Measurements from ENCODE around the gene INSR.

INSR gene

DNA sequence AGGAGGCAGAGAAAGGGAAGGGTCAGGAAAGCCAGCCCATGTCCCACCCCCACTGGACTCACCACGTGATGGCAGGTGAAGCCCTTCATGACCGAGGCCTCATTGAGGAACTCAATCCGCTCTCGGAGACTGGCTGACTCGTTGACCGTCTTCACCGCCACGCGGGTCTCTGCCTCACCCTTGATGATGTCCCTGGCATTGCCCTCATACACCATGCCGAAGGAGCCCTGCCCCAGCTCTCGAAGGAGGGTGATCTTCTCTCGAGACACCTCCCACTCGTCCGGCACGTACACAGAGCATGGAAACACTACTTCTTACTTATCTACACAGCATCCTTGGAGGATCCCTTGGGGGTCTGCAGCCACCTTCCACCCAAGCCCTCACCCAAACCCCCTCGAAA, 169.0 kb downstream of the INSR start:
- Histone ChIP-seq H3K9me3 (peaks cover 6% of the 10 kb centered on the region), H3K4me1 (ENCODE audit: control insufficient read depth in 1 of 2, insufficient read depth in 1 of 2, low read depth in 1 of 2, low read length in 1 of 2) (no peaks in the 10 kb centered on the region), H3K27me3 (no peaks in the 10 kb centered on the region), H3K27ac (no peak overlapping the region), H3K4me3 (ENCODE audit: low read depth in 1 of 2, low read length in 1 of 2) (no peak overlapping the region), H3K36me3 (peaks cover 68% of the 10 kb centered on the region)
- TF ChIP-seq, protein P1, sequence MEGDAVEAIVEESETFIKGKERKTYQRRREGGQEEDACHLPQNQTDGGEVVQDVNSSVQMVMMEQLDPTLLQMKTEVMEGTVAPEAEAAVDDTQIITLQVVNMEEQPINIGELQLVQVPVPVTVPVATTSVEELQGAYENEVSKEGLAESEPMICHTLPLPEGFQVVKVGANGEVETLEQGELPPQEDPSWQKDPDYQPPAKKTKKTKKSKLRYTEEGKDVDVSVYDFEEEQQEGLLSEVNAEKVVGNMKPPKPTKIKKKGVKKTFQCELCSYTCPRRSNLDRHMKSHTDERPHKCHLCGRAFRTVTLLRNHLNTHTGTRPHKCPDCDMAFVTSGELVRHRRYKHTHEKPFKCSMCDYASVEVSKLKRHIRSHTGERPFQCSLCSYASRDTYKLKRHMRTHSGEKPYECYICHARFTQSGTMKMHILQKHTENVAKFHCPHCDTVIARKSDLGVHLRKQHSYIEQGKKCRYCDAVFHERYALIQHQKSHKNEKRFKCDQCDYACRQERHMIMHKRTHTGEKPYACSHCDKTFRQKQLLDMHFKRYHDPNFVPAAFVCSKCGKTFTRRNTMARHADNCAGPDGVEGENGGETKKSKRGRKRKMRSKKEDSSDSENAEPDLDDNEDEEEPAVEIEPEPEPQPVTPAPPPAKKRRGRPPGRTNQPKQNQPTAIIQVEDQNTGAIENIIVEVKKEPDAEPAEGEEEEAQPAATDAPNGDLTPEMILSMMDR (IDR thresholded peaks at IDR 0.05), result no peak

- Histone ChIP-seq H3K4me3 (ENCODE audit: low read depth in 1 of 2, low read length in 1 of 2) (no peak overlapping the region), H3K36me3 (peaks cover 68% of the 10 kb centered on the region), H3K4me1 (ENCODE audit: control insufficient read depth in 1 of 2, insufficient read depth in 1 of 2, low read depth in 1 of 2, low read length in 1 of 2) (no peaks in the 10 kb centered on the region), H3K27ac (no peak overlapping the region), H3K27me3 (no peaks in the 10 kb centered on the region), H3K9me3 (peaks cover 6% of the 10 kb centered on the region)
- TF ChIP-seq, protein P1 (IDR thresholded peaks at IDR 0.05), result no peak
Measured at GRCh38 chr19:7124782-7125181, 169.4 kb downstream of the INSR start.

DNA sequence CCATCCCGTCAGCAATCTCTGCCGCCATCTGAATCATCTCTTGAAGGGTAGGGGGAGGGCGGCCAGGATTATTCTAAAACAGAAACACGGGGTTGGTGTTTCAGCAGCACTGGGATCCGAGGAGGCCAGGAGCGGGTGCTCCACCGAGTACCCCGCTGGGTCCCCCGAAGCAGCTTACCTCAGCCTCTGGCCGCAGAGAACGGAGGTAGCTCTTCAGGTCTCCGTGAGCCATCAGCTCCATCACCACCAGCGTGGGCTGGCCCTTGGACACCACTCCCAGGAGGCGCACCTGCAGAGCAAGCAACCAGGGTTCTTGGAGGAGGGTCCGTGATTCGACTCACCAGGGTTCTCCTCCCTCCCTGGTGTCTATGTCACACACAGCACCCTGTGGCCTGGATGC, 171.5 kb downstream of the INSR start:
- Histone ChIP-seq H3K27me3 (no peaks in the 10 kb centered on the region), H3K36me3 (peaks cover 68% of the 10 kb centered on the region), H3K27ac (no peak overlapping the region), H3K4me3 (ENCODE audit: low read depth in 1 of 2, low read length in 1 of 2) (no peak overlapping the region), H3K4me1 (ENCODE audit: control insufficient read depth in 1 of 2, insufficient read depth in 1 of 2, low read depth in 1 of 2, low read length in 1 of 2) (no peaks in the 10 kb centered on the region), H3K9me3 (peaks cover 6% of the 10 kb centered on the region)
- TF ChIP-seq, protein P1 (IDR thresholded peaks at IDR 0.05), result no peak

- H3K27me3 ChIP-seq, result no peaks in the 10 kb centered on the region
- no peak overlapping the region for H3K27ac ChIP-seq
- peaks cover 61% of the 10 kb centered on the region for H3K36me3 ChIP-seq
- H3K9me3 ChIP-seq, result no peaks in the 10 kb centered on the region
- H3K4me3 ChIP-seq (ENCODE audit: low read depth in 1 of 2, low read length in 1 of 2), result no peak overlapping the region
- TF ChIP-seq, protein P1 (IDR thresholded peaks at IDR 0.05), result no peak
- no peaks in the 10 kb centered on the region for H3K4me1 ChIP-seq (ENCODE audit: control insufficient read depth in 1 of 2, insufficient read depth in 1 of 2, low read depth in 1 of 2, low read length in 1 of 2)
Measured at GRCh38 chr19:7120499-7120898, 173.7 kb downstream of the INSR start.

DNA sequence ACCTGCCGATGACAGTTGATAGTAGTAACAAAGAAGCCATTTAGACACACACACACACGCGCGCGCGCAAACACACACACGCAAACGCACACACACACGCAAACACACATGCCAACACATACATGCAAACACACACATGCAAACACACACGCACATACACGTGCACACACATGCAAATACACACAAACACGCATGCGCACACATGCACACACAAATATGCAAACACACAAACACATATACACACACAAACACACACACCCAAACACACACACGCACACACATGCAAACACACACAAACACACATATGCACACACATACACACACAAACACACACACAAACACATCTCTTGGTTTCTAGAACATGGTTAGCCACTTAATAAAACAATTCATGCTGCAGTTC, 174.6 kb downstream of the INSR start:
- H3K4me1 ChIP-seq (ENCODE audit: control insufficient read depth in 1 of 2, insufficient read depth in 1 of 2, low read depth in 1 of 2, low read length in 1 of 2), result no peaks in the 10 kb centered on the region
- no peaks in the 10 kb centered on the region for H3K27me3 ChIP-seq
- TF ChIP-seq, protein P1 (IDR thresholded peaks at IDR 0.05), result no peak
- H3K36me3 ChIP-seq, result peaks cover 58% of the 10 kb centered on the region
- H3K4me3 ChIP-seq (ENCODE audit: low read depth in 1 of 2, low read length in 1 of 2), result no peak overlapping the region
- H3K9me3 ChIP-seq, result no peaks in the 10 kb centered on the region
- no peak overlapping the region for H3K27ac ChIP-seq

- TF ChIP-seq, protein P1 (IDR thresholded peaks at IDR 0.05), result no peak
- H3K27ac ChIP-seq, result no peak overlapping the region
- H3K4me1 ChIP-seq (ENCODE audit: control insufficient read depth in 1 of 2, insufficient read depth in 1 of 2, low read depth in 1 of 2, low read length in 1 of 2), result no peaks in the 10 kb centered on the region
- peaks cover 51% of the 10 kb centered on the region for H3K36me3 ChIP-seq
- no peaks in the 10 kb centered on the region for H3K27me3 ChIP-seq
- no peak overlapping the region for H3K4me3 ChIP-seq (ENCODE audit: low read depth in 1 of 2, low read length in 1 of 2)
- no peaks in the 10 kb centered on the region for H3K9me3 ChIP-seq
Measured at GRCh38 chr19:7117248-7117647, 177.0 kb downstream of the INSR start.
